GM12878 (cell line): ENCODE data around the gene CLASRP. TPM values are rescaled to one million over a fixed set of nuclear protein-coding genes. Genes with fewer than 3 reads are reported as not detected.

ENCODE experiments used
- ATAC-seq: fragments of 200-7000 bp; cut with Tn5 transposase; 3 replicates; pipeline ENCODE4 v1.9.1; 2020; ENCODE audit warnings: mild to moderate bottlenecking, moderate library complexity
- BruUV-seq: library from RNA; stranded (reverse); fragments of 400-500 nt; replicated peaks from 2 replicates; lab custom pipeline; 2021; lab: Mats Ljungman, UMichigan
- CTCF ChIA-PET: fragments of 300-600 bp; sonication (Branson Sonifier 250); formaldehyde crosslinking; extraction: SDS; loops from one replicate; lab custom pipeline; 2021; ENCODE audit warnings: inconsistent platforms; lab: Yijun Ruan, JAX
- POLR2A ChIA-PET: fragments of 350-600 bp; formaldehyde crosslinking; extraction: SDS; loops from one replicate; lab custom pipeline; 2021; ENCODE audit warnings: inconsistent platforms; lab: Charles Lee
- RAD21 ChIA-PET: fragments of 300-600 bp; sonication (Branson Sonifier 250); formaldehyde crosslinking; loops from one replicate; lab custom pipeline; 2023; ENCODE audit warnings: antibody characterized with exemption; ENCODE audit not compliant: unreplicated experiment; lab: Charles Lee
- SMC1A ChIA-PET: fragments of 300-600 bp; sonication (Branson Sonifier 250); formaldehyde crosslinking; loops from one replicate; lab custom pipeline; 2023; ENCODE audit not compliant: unreplicated experiment, uncharacterized antibody; lab: Charles Lee
- DNase-seq: peaks from one replicate; pipeline ENCODE4 v3.0.0-alpha.2; 2011; ENCODE audit warnings: low read depth, low spot score
- FAIRE-seq: peaks from 3 replicates; lab custom pipeline; 2011; peaks lifted over from hg19 to GRCh38; lab: Jason Lieb, UNC
- H2AFZ ChIP-seq: 2 replicates; pipeline ENCODE4 v1.6.0; 2011; ENCODE audit warnings: low read depth, low read length, control low read depth; ENCODE audit not compliant: control insufficient read depth
- H3K27ac ChIP-seq: 2 replicates; pipeline ENCODE4 v1.5.1; 2011; ENCODE audit warnings: control low read depth; ENCODE audit not compliant: control insufficient read depth, insufficient read depth
- H3K27me3 ChIP-seq, 2 experiments: replicated peaks in 1 of 2; 2 replicates each; pipeline versions ENCODE4 v1.6.0 to v1.6.1; 2011; ENCODE audit warnings: low read length in 1 of 2; ENCODE audit not compliant: control insufficient read depth in 2 of 2, insufficient read depth in 2 of 2
- H3K36me3 ChIP-seq, 2 experiments: 2 replicates each; pipeline ENCODE4 v1.5.1; 2011; ENCODE audit warnings: low read length in 1 of 2; ENCODE audit not compliant: control insufficient read depth in 2 of 2, insufficient read depth in 2 of 2
- H3K4me1 ChIP-seq: 2 replicates; pipeline ENCODE4 v1.6.1; 2011; ENCODE audit warnings: mild to moderate bottlenecking, low read length, moderate library complexity, mixed read lengths; ENCODE audit not compliant: control insufficient read depth, insufficient read depth
- H3K4me2 ChIP-seq: 2 replicates; pipeline ENCODE4 v1.6.0; 2011; ENCODE audit warnings: control low read depth; ENCODE audit not compliant: control insufficient read depth, insufficient read depth
- H3K4me3 ChIP-seq: fragments of 200-600 bp; sonication (generic); 2 replicates; pipeline ENCODE4 v1.5.1; 2016
- H3K79me2 ChIP-seq: 2 replicates; pipeline ENCODE4 v1.6.0; 2011; ENCODE audit warnings: low read length; ENCODE audit not compliant: control insufficient read depth, insufficient read depth
- H3K9ac ChIP-seq: 2 replicates; pipeline ENCODE4 v1.8.0; 2011; ENCODE audit warnings: low read length, control low read depth, mixed read lengths; ENCODE audit not compliant: control insufficient read depth, insufficient read depth
- H3K9me3 ChIP-seq: replicated peaks from 3 replicates; pipeline ENCODE4 v1.5.1; 2011; ENCODE audit warnings: mild to moderate bottlenecking, low read length; ENCODE audit not compliant: control insufficient read depth, insufficient read depth
- H4K20me1 ChIP-seq: 2 replicates; pipeline ENCODE4 v1.6.0; 2011; ENCODE audit not compliant: control insufficient read depth, insufficient read depth
- CBX3 ChIP-seq: fragments of 200-600 bp; sonication (generic); IDR thresholded peaks from 2 replicates; pipeline ENCODE4 v1.6.1; 2016; ENCODE audit warnings: low read depth, borderline replicate concordance
- MYB ChIP-seq: fragments of 150-350 bp; IDR thresholded peaks from 2 replicates; pipeline ENCODE4 v1.6.1; 2014; ENCODE audit warnings: mild to moderate bottlenecking, low read depth, low read length, borderline replicate concordance
- NR2C1 ChIP-seq: fragments of 450-650 bp; IDR thresholded peaks from 2 replicates; pipeline ENCODE4 v1.6.1; 2017; ENCODE audit warnings: antibody characterized with exemption, mild to moderate bottlenecking, moderate library complexity
- POU2F2 ChIP-seq: IDR thresholded peaks from 3 replicates; pipeline ENCODE4 v1.6.1; 2011; ENCODE audit warnings: low read depth, mild to moderate bottlenecking, low read length, borderline replicate concordance
- TCF12 ChIP-seq: IDR thresholded peaks from 2 replicates; pipeline ENCODE4 v1.6.1; 2011; ENCODE audit warnings: low read depth, mild to moderate bottlenecking, low read length
- TCF3 ChIP-seq: IDR thresholded peaks from 2 replicates; pipeline ENCODE4 v1.6.1; 2012; ENCODE audit warnings: low read depth, mild to moderate bottlenecking, low read length, borderline replicate concordance; ENCODE audit not compliant: insufficient read depth
- YBX1 ChIP-seq: fragments of 450-650 bp; IDR thresholded peaks from 2 replicates; pipeline ENCODE4 v1.6.1; 2016; ENCODE audit warnings: antibody characterized with exemption
- ZNF274 ChIP-seq: IDR thresholded peaks from one replicate; pipeline ENCODE4 v1.8.0; 2011; ENCODE audit not compliant: insufficient read length, insufficient read depth
- WGBS: methylation state at CpG from one replicate; pipeline ENCODE4 v1.1.6; 2016; ENCODE audit warnings: low lambda C conversion rate; ENCODE audit not compliant: insufficient replicate concordance, insufficient coverage; ENCODE audit errors: missing lambda C conversion rate; 5-methylcytosine and 5-hydroxymethylcytosine counted together
- in situ Hi-C: fragments of 300-500 bp; cut with MboI; formaldehyde crosslinking; loops from 9 replicates; pipeline ENCODE4 v1.14.3; 2018; ENCODE audit warnings: mixed read lengths
- intact Hi-C: fragments of 100-400 bp; cut with micrococcal nuclease; formaldehyde crosslinking; loops from one replicate; pipeline ENCODE4 v1.14.2; 2022; ENCODE audit not compliant: unreplicated experiment
- polyA plus RNA-seq, 11 experiments: library from polyadenylated mRNA; depleted of rRNA in 4 of 11; unstranded in 6 of 11; stranded (reverse) in 5 of 11; fragments of >200 nt; fragmentation: Nextera tagmentation in 4 of 11; fragmentation: Illumina TruSeq in 1 of 11; extraction: Ambion mirVana in 4 of 11; extraction: Trizol in 1 of 11; gene quantifications; 1 replicate in 1 of 11; 2 replicates in 10 of 11; pipeline versions ENCODE4 v1.2.1 to v1.2.3, GENCODE V29; 2011 to 2016; ENCODE audit warnings: inconsistent platforms in 2 of 11, missing spikeins in 2 of 11, low read depth in 1 of 11
- total RNA-seq, 4 experiments: library from RNA; depleted of rRNA in 3 of 4; stranded (reverse); fragments of >200 nt in 3 of 4; fragmentation: Illumina TruSeq in 1 of 4; extraction: Trizol in 1 of 4; gene quantifications; 2 replicates each; pipeline versions ENCODE4 v1.2.1 to v1.2.3, GENCODE V29; 2013 to 2021
- TF ChIP-seq, protein P1 (sequence below): IDR thresholded peaks from 2 replicates; pipeline ENCODE4 v1.6.1; 2012; ENCODE audit warnings: mild to moderate bottlenecking, low read depth, low read length
- TF ChIP-seq, protein P2 (sequence below): fragments of 450-650 bp; IDR thresholded peaks from 2 replicates; pipeline ENCODE4 v1.6.1; 2017; ENCODE audit warnings: mild to moderate bottlenecking
- TF ChIP-seq, protein P3 (sequence below): fragments of 450-650 bp; IDR thresholded peaks from 2 replicates; pipeline ENCODE4 v1.6.1; 2017; ENCODE audit warnings: antibody characterized with exemption, mild to moderate bottlenecking, moderate library complexity

The CLASRP gene
- total and polyA plus RNA-seq, 10 of the 15 experiments (the other 5 are each of a cell fraction or from before 2014, with no cell fraction given) = 0.68 to 75.8 (median 30.2) TPM

DNA sequence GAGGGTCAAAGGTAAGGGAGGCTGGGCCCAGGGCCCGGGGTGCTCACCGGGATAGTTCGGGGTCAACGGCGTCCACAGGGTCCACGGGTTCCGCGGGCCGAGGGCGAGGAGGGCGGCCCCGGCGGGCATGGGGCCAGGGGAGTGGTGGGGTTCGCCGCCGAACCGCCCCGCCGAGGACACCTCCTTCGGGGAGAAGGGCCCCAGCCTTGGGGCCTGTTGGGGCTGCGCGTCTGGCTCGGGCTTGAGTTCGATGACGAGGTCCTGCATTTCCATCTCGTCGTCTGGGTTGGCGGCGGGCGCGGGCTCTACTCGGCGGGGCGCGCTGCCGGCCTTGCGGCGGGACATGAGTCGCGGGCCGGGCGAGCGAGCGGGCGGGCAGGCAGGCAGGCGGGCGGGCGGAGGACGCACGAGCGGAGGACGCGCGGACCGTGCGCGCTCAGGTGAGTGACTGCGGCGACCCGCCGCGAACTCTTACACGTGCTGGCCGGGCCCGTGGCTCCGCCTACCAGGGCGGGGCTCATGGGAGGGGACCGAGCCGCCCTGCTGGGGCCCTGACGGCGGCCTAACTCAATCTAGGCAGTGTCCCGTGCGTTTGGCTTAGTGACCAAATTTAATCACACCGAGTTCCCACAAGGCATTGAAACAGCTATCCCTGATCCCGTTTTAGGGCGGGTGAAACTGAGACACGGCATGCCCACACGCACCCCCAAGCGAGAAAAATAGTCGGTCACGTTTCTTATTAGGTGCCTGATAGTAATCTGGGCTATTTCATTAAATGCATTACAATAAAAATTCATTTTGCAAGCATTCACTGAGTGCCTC is 37.4 kb downstream of the CLASRP start, which contains the start of gene ZNF296:
Gene ZNF296 (minus strand): TSS at position 450 of the 822 bp plus-strand sequence. CDS start 105 bp downstream, at position 345.
- Histone ChIP-seq H3K9me3 (no peaks in the 10 kb centered on the region), H2AFZ (peak within 1 kb of the TSS; percentile 75), H3K79me2 (peaks cover 65% of the 10 kb centered on the region), H3K4me3 (peak within 1 kb of the TSS; percentile 100), H4K20me1 (no peaks in the 10 kb centered on the region; the same call in 1 of the 2 replicates), H3K36me3 (peaks cover 10 to 11% of the 10 kb centered on the region in 2 experiments; a peak in 3 of 4 replicates), H3K27me3 (no peaks in the 10 kb centered on the region), H3K9ac (peak within 1 kb of the TSS; percentile 88), H3K4me1 (peaks cover 25% of the 10 kb centered on the region), H3K27ac (peak within 1 kb of the TSS; percentile 86), H3K4me2 (peak within 1 kb of the TSS; percentile 60)
- in situ Hi-C loops (no loop called here), intact Hi-C loops (loop anchor here (5.0 to 10.0 kb wide), 3 partner anchors 61 to 399 kb away; partner anchors contain the start of genes BLOC1S3 and TRAPPC6A)
- TSS peak; percentile 43 for BruUV-seq
- WGBS = 2% methylated on average over 69 of the region's 81 CpGs
- FAIRE-seq (peak; percentile 77), ATAC-seq (peak; percentile 71), DNase-seq (no peak)
- ChIA-PET SMC1A (interaction anchor here (1.0 kb wide), 1 partner anchor 74 kb away, joined by 3 read pairs; no protein-coding TSS in a partner anchor), RAD21 (interaction anchor here (1.2 kb wide), 1 partner anchor 42 kb away, joined by 3 read pairs; no protein-coding TSS in a partner anchor), CTCF (interaction anchor here (1.1 to 2.4 kb wide), 4 partner anchors 24 to 102 kb away, joined by 3 to 6 read pairs (median 4); partner anchors contain the start of genes BLOC1S3 and TRAPPC6A), POLR2A (interaction anchor here (0.5 to 2.5 kb wide), 10 partner anchors 14 to 381 kb away, joined by 3 to 12 read pairs (median 4); partner anchors contain the start of genes BLOC1S3, CLASRP, CLPTM1 and PPP1R37)
- TF ChIP-seq TCF3 (no peak), ZNF274 (no peak), CBX3 (no peak), NR2C1 (peak; percentile 37; the same call in 1 of the 2 replicates), POU2F2 (no peak), TCF12 (peak; percentile 34; the same call in 1 of the 2 replicates), MYB (no peak), YBX1 (no peak)
- TF ChIP-seq, protein P1, sequence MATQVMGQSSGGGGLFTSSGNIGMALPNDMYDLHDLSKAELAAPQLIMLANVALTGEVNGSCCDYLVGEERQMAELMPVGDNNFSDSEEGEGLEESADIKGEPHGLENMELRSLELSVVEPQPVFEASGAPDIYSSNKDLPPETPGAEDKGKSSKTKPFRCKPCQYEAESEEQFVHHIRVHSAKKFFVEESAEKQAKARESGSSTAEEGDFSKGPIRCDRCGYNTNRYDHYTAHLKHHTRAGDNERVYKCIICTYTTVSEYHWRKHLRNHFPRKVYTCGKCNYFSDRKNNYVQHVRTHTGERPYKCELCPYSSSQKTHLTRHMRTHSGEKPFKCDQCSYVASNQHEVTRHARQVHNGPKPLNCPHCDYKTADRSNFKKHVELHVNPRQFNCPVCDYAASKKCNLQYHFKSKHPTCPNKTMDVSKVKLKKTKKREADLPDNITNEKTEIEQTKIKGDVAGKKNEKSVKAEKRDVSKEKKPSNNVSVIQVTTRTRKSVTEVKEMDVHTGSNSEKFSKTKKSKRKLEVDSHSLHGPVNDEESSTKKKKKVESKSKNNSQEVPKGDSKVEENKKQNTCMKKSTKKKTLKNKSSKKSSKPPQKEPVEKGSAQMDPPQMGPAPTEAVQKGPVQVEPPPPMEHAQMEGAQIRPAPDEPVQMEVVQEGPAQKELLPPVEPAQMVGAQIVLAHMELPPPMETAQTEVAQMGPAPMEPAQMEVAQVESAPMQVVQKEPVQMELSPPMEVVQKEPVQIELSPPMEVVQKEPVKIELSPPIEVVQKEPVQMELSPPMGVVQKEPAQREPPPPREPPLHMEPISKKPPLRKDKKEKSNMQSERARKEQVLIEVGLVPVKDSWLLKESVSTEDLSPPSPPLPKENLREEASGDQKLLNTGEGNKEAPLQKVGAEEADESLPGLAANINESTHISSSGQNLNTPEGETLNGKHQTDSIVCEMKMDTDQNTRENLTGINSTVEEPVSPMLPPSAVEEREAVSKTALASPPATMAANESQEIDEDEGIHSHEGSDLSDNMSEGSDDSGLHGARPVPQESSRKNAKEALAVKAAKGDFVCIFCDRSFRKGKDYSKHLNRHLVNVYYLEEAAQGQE = no peak
- TF ChIP-seq, protein P2, sequence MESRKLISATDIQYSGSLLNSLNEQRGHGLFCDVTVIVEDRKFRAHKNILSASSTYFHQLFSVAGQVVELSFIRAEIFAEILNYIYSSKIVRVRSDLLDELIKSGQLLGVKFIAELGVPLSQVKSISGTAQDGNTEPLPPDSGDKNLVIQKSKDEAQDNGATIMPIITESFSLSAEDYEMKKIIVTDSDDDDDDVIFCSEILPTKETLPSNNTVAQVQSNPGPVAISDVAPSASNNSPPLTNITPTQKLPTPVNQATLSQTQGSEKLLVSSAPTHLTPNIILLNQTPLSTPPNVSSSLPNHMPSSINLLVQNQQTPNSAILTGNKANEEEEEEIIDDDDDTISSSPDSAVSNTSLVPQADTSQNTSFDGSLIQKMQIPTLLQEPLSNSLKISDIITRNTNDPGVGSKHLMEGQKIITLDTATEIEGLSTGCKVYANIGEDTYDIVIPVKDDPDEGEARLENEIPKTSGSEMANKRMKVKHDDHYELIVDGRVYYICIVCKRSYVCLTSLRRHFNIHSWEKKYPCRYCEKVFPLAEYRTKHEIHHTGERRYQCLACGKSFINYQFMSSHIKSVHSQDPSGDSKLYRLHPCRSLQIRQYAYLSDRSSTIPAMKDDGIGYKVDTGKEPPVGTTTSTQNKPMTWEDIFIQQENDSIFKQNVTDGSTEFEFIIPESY = no peak
- TF ChIP-seq, protein P3, sequence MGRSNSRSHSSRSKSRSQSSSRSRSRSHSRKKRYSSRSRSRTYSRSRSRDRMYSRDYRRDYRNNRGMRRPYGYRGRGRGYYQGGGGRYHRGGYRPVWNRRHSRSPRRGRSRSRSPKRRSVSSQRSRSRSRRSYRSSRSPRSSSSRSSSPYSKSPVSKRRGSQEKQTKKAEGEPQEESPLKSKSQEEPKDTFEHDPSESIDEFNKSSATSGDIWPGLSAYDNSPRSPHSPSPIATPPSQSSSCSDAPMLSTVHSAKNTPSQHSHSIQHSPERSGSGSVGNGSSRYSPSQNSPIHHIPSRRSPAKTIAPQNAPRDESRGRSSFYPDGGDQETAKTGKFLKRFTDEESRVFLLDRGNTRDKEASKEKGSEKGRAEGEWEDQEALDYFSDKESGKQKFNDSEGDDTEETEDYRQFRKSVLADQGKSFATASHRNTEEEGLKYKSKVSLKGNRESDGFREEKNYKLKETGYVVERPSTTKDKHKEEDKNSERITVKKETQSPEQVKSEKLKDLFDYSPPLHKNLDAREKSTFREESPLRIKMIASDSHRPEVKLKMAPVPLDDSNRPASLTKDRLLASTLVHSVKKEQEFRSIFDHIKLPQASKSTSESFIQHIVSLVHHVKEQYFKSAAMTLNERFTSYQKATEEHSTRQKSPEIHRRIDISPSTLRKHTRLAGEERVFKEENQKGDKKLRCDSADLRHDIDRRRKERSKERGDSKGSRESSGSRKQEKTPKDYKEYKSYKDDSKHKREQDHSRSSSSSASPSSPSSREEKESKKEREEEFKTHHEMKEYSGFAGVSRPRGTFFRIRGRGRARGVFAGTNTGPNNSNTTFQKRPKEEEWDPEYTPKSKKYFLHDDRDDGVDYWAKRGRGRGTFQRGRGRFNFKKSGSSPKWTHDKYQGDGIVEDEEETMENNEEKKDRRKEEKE = peak; percentile 49; the same call in 1 of the 2 replicates
